A673 (cell line): Measurements from ENCODE around the gene PAPOLG.

Experiments
- CTCF ChIP-seq: fragments of 300-800, 200-600 bp; sonication (generic); conservative IDR thresholded peaks from 2 replicates; pipeline ENCODE4 v1.5.1; 2017; ENCODE audit warnings: low read depth, mild to moderate bottlenecking, antibody characterized with exemption, low read length, moderate library complexity, mixed read lengths
- EZH2 ChIP-seq: fragments of 200-600 bp; sonication (generic); IDR thresholded peaks from 2 replicates; pipeline ENCODE4 v1.6.1; 2017; ENCODE audit warnings: borderline replicate concordance, low read depth, mild to moderate bottlenecking, mixed read lengths, antibody characterized with exemption, low read length; ENCODE audit not compliant: poor library complexity, severe bottlenecking

- TF ChIP-seq CTCF, result no peak
- TF ChIP-seq EZH2, result no peak
Measured at GRCh38 chr2:60775048-60775639, 19.1 kb downstream of the PAPOLG start.
